GM23248 (cell line): ENCODE measurements around the gene WNK4.

Experiments used
- EZH2 ChIP-seq: fragments of 200-600 bp; sonication (generic); IDR thresholded peaks from 2 replicates; pipeline ENCODE4 v1.6.1; 2018; ENCODE audit warnings: antibody characterized with exemption, mild to moderate bottlenecking; ENCODE audit not compliant: insufficient read depth, poor library complexity, severe bottlenecking
- EZH2phosphoT487 ChIP-seq: fragments of 200-600 bp; sonication (generic); IDR thresholded peaks from 2 replicates; pipeline ENCODE4 v1.6.1; 2018; ENCODE audit warnings: antibody characterized with exemption, moderate library complexity, mild to moderate bottlenecking, low read depth; ENCODE audit not compliant: insufficient read depth

GRCh38 chr17:42761638-42762037 lies 18.8 kb upstream of the WNK4 start:
- TF ChIP-seq EZH2 (no peak), EZH2phosphoT487 (no peak)
